ENCODE measurements around the gene CXCL6.

The CXCL6 gene

GRCh38 chr4:73842696-73843095 lies 6.2 kb downstream of the CXCL6 start:
- DNase-seq (ENCODE audit: low read depth in 2 of 2): no peak

GRCh38 chr4:73843369-73843768 lies 6.9 kb downstream of the CXCL6 start:
- no peak for DNase-seq (ENCODE audit: low read depth in 2 of 2)

DNA sequence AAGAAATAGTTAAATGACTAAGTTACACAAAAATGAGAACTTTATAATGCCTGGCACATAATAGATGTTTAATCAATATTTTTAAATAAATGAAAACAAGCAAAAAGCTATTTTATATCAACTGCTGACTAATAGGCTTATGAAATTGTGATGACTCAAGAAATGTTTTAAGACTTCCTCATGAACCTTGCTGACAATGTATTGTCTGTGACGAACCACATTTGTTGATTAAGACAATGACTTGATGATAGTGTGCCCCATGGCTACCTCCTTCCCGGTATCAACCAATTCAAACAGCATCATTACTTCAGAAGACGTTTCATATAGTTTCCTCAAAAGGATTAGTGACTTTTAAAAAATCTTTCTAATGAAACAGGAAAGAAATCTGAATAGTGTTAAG lies 7.9 kb downstream of the CXCL6 start:
- DNase-seq (ENCODE audit: low read depth in 2 of 2): no peak

GRCh38 chr4:73844806-73845205 lies 8.3 kb downstream of the CXCL6 start:
- DNase-seq (ENCODE audit: low read depth in 2 of 2): no peak

DNA sequence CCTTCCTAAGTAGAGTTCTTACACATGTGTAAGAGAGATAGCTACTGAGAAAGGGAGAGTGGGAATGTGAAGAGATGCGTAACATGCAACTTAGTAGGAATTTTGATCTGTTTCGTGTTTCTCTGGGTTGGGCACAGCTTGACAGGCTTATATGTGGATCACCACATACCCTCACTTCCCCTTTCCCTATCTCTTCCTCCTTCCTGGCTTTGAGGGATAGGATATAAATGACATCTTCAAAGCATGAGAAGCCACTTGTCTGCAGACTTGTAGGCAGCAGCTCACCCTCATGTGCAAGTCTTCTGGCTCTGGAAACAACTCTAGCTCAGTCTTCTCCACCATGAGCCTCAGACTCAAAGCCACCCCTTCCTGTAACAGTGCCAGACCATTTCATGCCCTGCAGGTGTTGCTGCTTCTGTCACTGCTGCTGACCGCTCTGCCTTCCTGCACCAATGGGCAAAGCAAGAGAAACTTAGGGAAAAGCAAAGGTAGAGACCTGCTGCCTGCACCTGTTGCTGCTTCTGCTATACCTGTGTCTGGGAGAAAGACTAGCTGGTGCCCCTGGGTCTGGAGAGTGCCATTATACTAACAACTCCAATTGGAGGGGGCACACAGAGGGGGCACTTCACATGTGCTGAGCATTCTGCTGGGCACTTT lies 11.2 kb downstream of the CXCL6 start:
- no peak for DNase-seq (ENCODE audit: low read depth in 2 of 2)

- DNase-seq (ENCODE audit: low read depth in 2 of 2): no peak
Measured at GRCh38 chr4:73848183-73848777, 11.8 kb downstream of the CXCL6 start.

GRCh38 chr4:73850261-73850970 lies 13.9 kb downstream of the CXCL6 start:
- no peak for DNase-seq (ENCODE audit: low read depth in 2 of 2)

DNA sequence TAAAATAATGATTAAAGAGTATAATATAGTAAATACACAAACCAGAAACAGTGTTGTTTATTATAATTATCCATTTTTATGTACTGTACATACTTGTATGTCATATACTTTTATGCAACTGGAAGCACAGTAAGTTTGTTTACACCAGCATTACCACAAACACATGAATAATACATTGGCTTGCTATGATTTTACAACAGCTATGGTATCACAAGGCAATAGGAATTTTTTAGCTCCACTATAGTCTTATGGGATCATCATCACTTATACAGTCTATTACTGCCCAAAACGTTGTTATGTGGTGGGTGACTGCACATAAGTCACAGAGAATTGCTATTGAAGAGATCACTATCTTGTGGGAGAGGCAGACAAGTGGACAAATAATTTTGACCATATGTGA lies 14.8 kb downstream of the CXCL6 start:
- DNase-seq (ENCODE audit: low read depth in 2 of 2): no peak

- no peak for DNase-seq (ENCODE audit: low read depth in 2 of 2)
Measured at GRCh38 chr4:73852771-73853170, 16.3 kb downstream of the CXCL6 start.

GRCh38 chr4:73853246-73853704 lies 16.8 kb downstream of the CXCL6 start, which contains the start of gene PF4V1:
TSS of gene PF4V1 (plus strand) at chr4:73853296. CDS start at chr4:73853363, 67 bp downstream.
- DNase-seq (ENCODE audit: low read depth in 2 of 2): no peak

- DNase-seq (ENCODE audit: low read depth in 2 of 2): no peak
Measured at GRCh38 chr4:73853718-73854473, 17.4 kb downstream of the CXCL6 start.

GRCh38 chr4:73855406-73855805 lies 18.9 kb downstream of the CXCL6 start:
- no peak for DNase-seq (ENCODE audit: low read depth in 2 of 2)

GRCh38 chr4:73856518-73856917 lies 20.0 kb downstream of the CXCL6 start:
- no peak for DNase-seq (ENCODE audit: low read depth in 2 of 2)

- DNase-seq (ENCODE audit: low read depth in 2 of 2): no peak
Measured at GRCh38 chr4:73859614-73860088, 23.2 kb downstream of the CXCL6 start.

DNA sequence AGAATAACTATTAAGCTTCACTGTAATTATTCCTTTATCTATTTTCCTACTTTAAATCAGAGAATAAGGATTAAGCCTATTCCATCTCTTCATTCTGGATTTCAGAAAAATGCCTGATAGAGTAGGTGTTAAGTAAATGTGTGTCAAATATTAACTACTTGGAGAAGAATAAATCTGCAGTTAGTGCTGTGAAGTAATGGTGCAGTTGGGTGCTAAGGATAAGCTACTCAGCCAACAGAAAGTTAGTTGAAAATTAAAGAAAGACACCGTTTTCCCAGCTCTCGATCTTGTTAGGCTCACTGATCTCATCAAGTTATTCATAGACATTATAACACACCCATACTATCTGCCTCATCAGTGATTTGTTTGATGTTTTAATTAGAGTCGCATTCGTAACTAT lies 23.7 kb downstream of the CXCL6 start:
- DNase-seq (ENCODE audit: low read depth in 2 of 2): no peak

GRCh38 chr4:73860917-73861316 lies 24.4 kb downstream of the CXCL6 start:
- no peak for DNase-seq (ENCODE audit: low read depth in 2 of 2)

GRCh38 chr4:73862322-73862721 lies 25.8 kb downstream of the CXCL6 start:
- DNase-seq (ENCODE audit: low read depth in 2 of 2): no peak

DNA sequence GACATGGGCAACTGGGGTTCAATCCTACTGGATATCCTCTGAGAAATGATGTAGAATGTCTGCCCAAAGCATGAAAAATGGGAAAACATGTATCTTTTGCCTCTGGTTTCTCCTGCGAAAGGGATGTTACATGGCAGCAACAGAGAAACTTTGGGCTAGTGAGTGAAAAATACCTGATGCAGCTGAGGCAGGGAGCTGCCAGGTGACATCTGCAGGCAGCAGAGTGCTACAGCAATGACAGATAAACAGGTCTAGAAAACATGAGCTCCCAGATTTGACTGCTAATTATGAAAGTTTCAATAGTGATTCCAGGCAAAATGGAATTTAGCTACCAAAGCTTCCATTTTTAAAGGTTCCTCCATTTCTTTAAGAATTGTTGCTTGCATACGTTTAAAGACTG lies 27.9 kb downstream of the CXCL6 start:
- DNase-seq (ENCODE audit: low read depth in 2 of 2): no peak

GRCh38 chr4:73864961-73865360 lies 28.5 kb downstream of the CXCL6 start:
- DNase-seq (ENCODE audit: low read depth in 2 of 2): no peak

GRCh38 chr4:73865431-73866096 lies 29.1 kb downstream of the CXCL6 start:
- DNase-seq (ENCODE audit: low read depth in 2 of 2): no peak

- no peak for DNase-seq (ENCODE audit: low read depth in 2 of 2)
Measured at GRCh38 chr4:73866246-73866645, 29.8 kb downstream of the CXCL6 start.

- no peak for DNase-seq (ENCODE audit: low read depth in 2 of 2)
Measured at GRCh38 chr4:73867783-73868182, 31.3 kb downstream of the CXCL6 start.
